Prostate gland (tissue), 2 donors: ENCODE data around the gene TNS3.

Experiments
- CTCF ChIP-seq, 4 experiments: fragments of 200-600 bp in 2 of 4; fragments of 450-650 bp in 2 of 4; sonication (generic) in 2 of 4; IDR thresholded peaks; 1 replicate in 3 of 4; 2 replicates in 1 of 4; pipeline ENCODE4 v1.5.1; 2016 to 2019; ENCODE audit warnings: antibody characterized with exemption in 4 of 4, mild to moderate bottlenecking in 2 of 4, moderate library complexity in 2 of 4
- POLR2A ChIP-seq: fragments of 450-650 bp; IDR thresholded peaks from one replicate; pipeline ENCODE4 v1.6.1; 2016; ENCODE audit warnings: antibody characterized with exemption, mild to moderate bottlenecking
- POLR2AphosphoS5 ChIP-seq: sonication (generic); formaldehyde crosslinking; IDR thresholded peaks from one replicate; pipeline ENCODE4 v1.6.1; 2017; ENCODE audit warnings: antibody characterized with exemption

DNA sequence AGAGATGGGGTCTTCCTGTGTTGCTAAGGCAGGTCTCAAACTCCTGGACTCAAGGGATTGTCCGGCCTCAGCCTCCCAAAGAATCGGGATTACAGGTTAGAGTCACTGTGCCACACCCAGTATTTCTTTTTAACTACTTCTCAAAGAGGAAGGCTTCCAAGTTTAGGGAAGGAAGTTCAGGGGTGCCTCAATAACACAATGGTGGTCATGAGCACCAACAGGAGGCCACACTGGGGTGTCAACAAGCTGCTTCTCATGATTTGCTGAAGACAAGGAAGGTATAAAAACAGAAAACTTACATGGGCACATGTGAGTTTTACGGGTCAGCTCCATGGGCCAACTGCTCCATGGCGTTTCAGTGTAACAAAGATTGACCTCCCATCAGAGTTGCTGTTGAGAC, 160.5 kb downstream of the TNS3 start:
- no peak for TF ChIP-seq POLR2A
- no peak for TF ChIP-seq CTCF (IDR thresholded peaks at IDR 0.05)
- TF ChIP-seq POLR2AphosphoS5 = no peak
